AG10803 (cell line): ENCODE measurements around the gene ACACA.

ENCODE experiments used
- DNase-seq: peaks from one replicate; pipeline ENCODE4 v3.0.0; 2010; ENCODE audit warnings: low read depth
- H3K4me3 ChIP-seq: 2 replicates; pipeline ENCODE4 v1.5.1; 2011; ENCODE audit warnings: mild to moderate bottlenecking, low read length, control low read depth
- CTCF ChIP-seq: conservative IDR thresholded peaks from 2 replicates; pipeline ENCODE4 v1.5.1; 2011; ENCODE audit warnings: mild to moderate bottlenecking, low read length, control low read depth, inconsistent platforms

ACACA gene

GRCh38 chr17:37092701-37093100 is 313.9 kb downstream of the ACACA start:
- TF ChIP-seq CTCF, result no peak
- DNase-seq, result no peak
- no peak overlapping the region for H3K4me3 ChIP-seq

GRCh38 chr17:37092071-37092470 is 314.6 kb downstream of the ACACA start:
- no peak for TF ChIP-seq CTCF
- H3K4me3 ChIP-seq, result no peak overlapping the region
- no peak for DNase-seq

- TF ChIP-seq CTCF, result no peak
- no peak overlapping the region for H3K4me3 ChIP-seq
- DNase-seq, result no peak
Observed at GRCh38 chr17:37090941-37091340, 315.7 kb downstream of the ACACA start.

GRCh38 chr17:37089956-37090355 is 316.7 kb downstream of the ACACA start:
- no peak overlapping the region for H3K4me3 ChIP-seq
- no peak for TF ChIP-seq CTCF
- DNase-seq, result no peak

GRCh38 chr17:37088913-37089312 is 317.7 kb downstream of the ACACA start:
- TF ChIP-seq CTCF, result no peak
- no peak for DNase-seq
- H3K4me3 ChIP-seq, result no peak overlapping the region

- TF ChIP-seq CTCF, result no peak
- no peak overlapping the region for H3K4me3 ChIP-seq
- DNase-seq, result no peak
Observed at GRCh38 chr17:37088459-37088858, 318.2 kb downstream of the ACACA start.

- no peak overlapping the region for H3K4me3 ChIP-seq
- TF ChIP-seq CTCF, result no peak
- no peak for DNase-seq
Observed at GRCh38 chr17:37087683-37088082, 319.0 kb downstream of the ACACA start.
